HepG2 (cell line): Measurements from ENCODE around the gene ALS2. TPM values are rescaled to one million over a fixed set of nuclear protein-coding genes. Genes with fewer than 3 reads are reported as not detected.

Source experiments
- ATAC-seq: fragments of 200-7000 bp; cut with Tn5 transposase; 3 replicates; pipeline ENCODE4 v1.9.1; 2020; ENCODE audit warnings: mild to moderate bottlenecking, moderate library complexity
- BruUV-seq: library from RNA; stranded (reverse); fragments of 400-500 nt; replicated peaks from 2 replicates; lab custom pipeline; 2021; lab: Mats Ljungman, UMichigan
- CTCF ChIA-PET: fragments of 300-600 bp; formaldehyde crosslinking; extraction: SDS; loops from one replicate; lab custom pipeline; 2021; ENCODE audit warnings: low total read pairs, inconsistent platforms, low intra/inter-chr PET ratio; lab: Yijun Ruan, JAX
- POLR2A ChIA-PET: fragments of 350-600 bp; sonication (Branson Sonifier 250); formaldehyde crosslinking; loops from one replicate; lab custom pipeline; 2020; ENCODE audit warnings: antibody characterized with exemption, inconsistent platforms; lab: Yijun Ruan, JAX
- DNase-seq: peaks from one replicate; pipeline ENCODE4 v3.0.0-alpha.2; 2015; ENCODE audit warnings: low spot score
- FAIRE-seq: peaks from 3 replicates; lab custom pipeline; 2011; peaks lifted over from hg19 to GRCh38; lab: Jason Lieb, UNC
- H2AFZ ChIP-seq: one replicate; pipeline ENCODE4 v1.6.1; 2011; ENCODE audit warnings: low read length, inconsistent platforms
- H3K27ac ChIP-seq: fragments of 300-600 bp; 3 replicates; pipeline ENCODE4 v1.8.0; 2011; ENCODE audit warnings: mixed run types, mild to moderate bottlenecking, mixed read lengths, low read length, inconsistent platforms; ENCODE audit not compliant: insufficient read depth; ENCODE audit errors: extremely low read length
- H3K27me3 ChIP-seq, 2 experiments: fragments of 200-600 bp in 1 of 2; 2 replicates in 1 of 2; 3 replicates in 1 of 2; pipeline versions ENCODE4 v1.6.0 to v1.8.0; 2011; ENCODE audit warnings: low read length in 2 of 2, mild to moderate bottlenecking in 2 of 2, moderate library complexity in 2 of 2, inconsistent platforms in 1 of 2; ENCODE audit not compliant: insufficient read depth in 2 of 2, control insufficient read depth in 1 of 2
- H3K36me3 ChIP-seq, 2 experiments: fragments of 200-600 bp in 1 of 2; replicated peaks in 1 of 2; 2 replicates in 1 of 2; 3 replicates in 1 of 2; pipeline versions ENCODE4 v1.5.1 to v1.8.0; 2011; ENCODE audit warnings: low read length in 2 of 2, inconsistent platforms in 1 of 2; ENCODE audit not compliant: insufficient read depth in 2 of 2, control insufficient read depth in 1 of 2
- H3K4me1 ChIP-seq: 2 replicates; pipeline ENCODE4 v1.5.1; 2012; ENCODE audit warnings: low read length, inconsistent platforms; ENCODE audit not compliant: insufficient read depth
- H3K4me2 ChIP-seq: 2 replicates; pipeline ENCODE4 v1.6.0; 2011; ENCODE audit warnings: low read depth, low read length, inconsistent platforms
- H3K4me3 ChIP-seq, 3 experiments: fragments of 200-600 bp in 1 of 3; sonication (generic), shearing (Covaris generic) in 1 of 3; replicated peaks in 1 of 3; 2 replicates each; pipeline ENCODE4 v1.5.1; 2011 to 2016; ENCODE audit warnings: low read length in 3 of 3, inconsistent platforms in 2 of 3, low read depth in 2 of 3, mild to moderate bottlenecking in 2 of 3, control low read depth in 1 of 3, mixed read lengths in 1 of 3; ENCODE audit not compliant: insufficient read depth in 1 of 3
- H3K79me2 ChIP-seq: one replicate; pipeline ENCODE4 v1.6.1; 2011; ENCODE audit warnings: low read length, inconsistent platforms; ENCODE audit not compliant: insufficient read depth
- H3K9ac ChIP-seq: 2 replicates; pipeline ENCODE4 v1.6.0; 2011; ENCODE audit warnings: mild to moderate bottlenecking, low read depth, low read length, inconsistent platforms; ENCODE audit not compliant: insufficient read depth
- H3K9me3 ChIP-seq: 2 replicates; pipeline ENCODE4 v1.5.1; 2012; ENCODE audit warnings: mild to moderate bottlenecking, low read length
- H4K20me1 ChIP-seq: 2 replicates; pipeline ENCODE4 v1.6.0; 2011; ENCODE audit warnings: inconsistent platforms, mild to moderate bottlenecking, low read length, moderate library complexity; ENCODE audit not compliant: insufficient read depth
- ATF2 ChIP-seq: sonication (generic); formaldehyde crosslinking; IDR thresholded peaks from 2 replicates; pipeline ENCODE4 v1.4.0; 2020; ENCODE audit warnings: missing genetic modification reagents
- LBX2 ChIP-seq: sonication (generic); formaldehyde crosslinking; IDR thresholded peaks from 2 replicates; pipeline ENCODE4 v1.5.0; 2020; ENCODE audit warnings: missing genetic modification reagents, mild to moderate bottlenecking, borderline replicate concordance
- LRRFIP1 ChIP-seq: sonication (generic); formaldehyde crosslinking; conservative IDR thresholded peaks from 2 replicates; pipeline ENCODE4 v1.4.0; 2020; ENCODE audit warnings: missing genetic modification reagents
- MBNL3 ChIP-seq: fragments of 250-450 bp; sonication (Bioruptor Pico); conservative IDR thresholded peaks from 2 replicates; pipeline ENCODE4 v1.8.0; 2022; ENCODE audit warnings: mild to moderate bottlenecking, inconsistent platforms
- NR0B2 ChIP-seq: sonication (generic); formaldehyde crosslinking; IDR thresholded peaks from 2 replicates; pipeline ENCODE4 v1.4.0; 2020; ENCODE audit warnings: mild to moderate bottlenecking, missing genetic modification reagents
- ZKSCAN5 ChIP-seq: sonication (generic); formaldehyde crosslinking; IDR thresholded peaks from 2 replicates; pipeline ENCODE4 v1.5.1; 2020; ENCODE audit warnings: mild to moderate bottlenecking, missing genetic modification reagents
- ZKSCAN8 ChIP-seq: IDR thresholded peaks from 2 replicates; pipeline ENCODE4 v1.6.1; 2016; ENCODE audit warnings: borderline replicate concordance, missing genetic modification reagents, missing compliant biosample characterization
- ZNF101 ChIP-seq: sonication (generic); formaldehyde crosslinking; IDR thresholded peaks from 2 replicates; pipeline ENCODE4 v1.4.0; 2020; ENCODE audit warnings: mild to moderate bottlenecking, low read depth, missing genetic modification reagents, borderline replicate concordance
- ZNF264 ChIP-seq: sonication (generic); formaldehyde crosslinking; IDR thresholded peaks from 2 replicates; pipeline ENCODE4 v1.4.0; 2020; ENCODE audit warnings: missing genetic modification reagents
- ZNF414 ChIP-seq: sonication (generic); formaldehyde crosslinking; IDR thresholded peaks from 2 replicates; pipeline ENCODE4 v1.5.0; 2020; ENCODE audit warnings: missing genetic modification reagents
- WGBS: methylation state at CpG from one replicate; pipeline ENCODE4 v1.1.6; 2017; ENCODE audit warnings: low lambda C conversion rate; 5-methylcytosine and 5-hydroxymethylcytosine counted together
- in situ Hi-C: cut with HindIII; loops from 2 replicates; pipeline ENCODE4 v1.10.0; 2017; ENCODE audit warnings: low pct_unique_long_range_greater_than_20kb; ENCODE audit not compliant: extremely low pct_ligation_motif_present
- intact Hi-C: fragments of 100-400 bp; cut with micrococcal nuclease; formaldehyde crosslinking; loops from one replicate; pipeline ENCODE4 v1.10.0; 2022; ENCODE audit not compliant: unreplicated experiment
- polyA plus RNA-seq, 8 experiments: library from polyadenylated mRNA; depleted of rRNA in 3 of 8; stranded (reverse) in 7 of 8; unstranded in 1 of 8; fragments of >200 nt; fragmentation: Illumina TruSeq in 4 of 8; extraction: Trizol in 4 of 8; gene quantifications; 2 replicates each; pipeline versions ENCODE4 v1.2.1 to v1.2.3, GENCODE V29; 2011 to 2016; ENCODE audit warnings: low read depth in 4 of 8, missing spikeins in 1 of 8, mixed read lengths in 1 of 8; ENCODE audit not compliant: insufficient read depth in 1 of 8
- total RNA-seq, 5 experiments: library from RNA; depleted of rRNA; stranded (reverse); fragments of >200 nt; fragmentation: Illumina TruSeq; extraction: Trizol; gene quantifications; 2 replicates each; pipeline ENCODE4 v1.2.3, GENCODE V29; 2016; ENCODE audit warnings: low read depth in 1 of 5

The ALS2 gene
- total and polyA plus RNA-seq, 2 of the 13 experiments (the other 11 are each of a cell fraction or from before 2014, with no cell fraction given): 12.7 to 19.3 TPM

GRCh38 chr2:201698588-201699226, 82.0 kb downstream of the ALS2 start, which contains the start of gene MPP4:
Gene MPP4 (minus strand): TSS chr2:201698644. CDS start chr2:201693954, 4,690 bp downstream.
- H3K27ac ChIP-seq: no peak within 1 kb of the TSS
- H3K4me1 ChIP-seq: no peaks in the 10 kb centered on the region
- no peaks in the 10 kb centered on the region for H3K79me2 ChIP-seq
- FAIRE-seq: no peak
- CTCF ChIA-PET: no interaction called here
- H4K20me1 ChIP-seq: no peaks in the 10 kb centered on the region
- no peak within 1 kb of the TSS for H3K4me3 ChIP-seq
- peaks cover 0 to 12% of the 10 kb centered on the region in 2 experiments; a peak in 1 of 5 replicates for H3K36me3 ChIP-seq
- intact Hi-C loops (no loop called here), in situ Hi-C loops (no loop called here)
- no peak within 1 kb of the TSS for H3K4me2 ChIP-seq
- WGBS: 70% methylated on average over 3 of the region's 3 CpGs
- no TSS peak for BruUV-seq
- H3K9me3 ChIP-seq: no peaks in the 10 kb centered on the region
- DNase-seq: no peak
- POLR2A ChIA-PET: no interaction called here
- H3K27me3 ChIP-seq: peaks cover 0 to 5% of the 10 kb centered on the region in 2 experiments; a peak in 1 of 5 replicates
- no peak within 1 kb of the TSS for H2AFZ ChIP-seq
- H3K9ac ChIP-seq: no peak within 1 kb of the TSS
- no peak for ATAC-seq
- TF ChIP-seq ZNF264 (CRISPR knock-in tag) (no peak), ZNF414 (no peak), NR0B2 (CRISPR knock-in tag) (no peak), ATF2 (CRISPR knock-in tag) (no peak), LRRFIP1 (CRISPR knock-in tag) (no peak), MBNL3 (CRISPR knock-in tag) (no peak), ZKSCAN5 (CRISPR knock-in tag) (no peak), LBX2 (no peak), ZNF101 (CRISPR knock-in tag) (no peak), ZKSCAN8 (CRISPR knock-in tag) (no peak)
